ENCODE measurements around the gene SHLD1.
A peak's percentile ranks its signal among the peaks of the same experiment; 100 is the strongest.
"Not testable (repeated sequence)": the region's sequence is repeated elsewhere in the genome, so short reads cannot be mapped to it uniquely, and the experiment has no call there.

SHLD1 gene

GRCh38 chr20:5749952-5750779 is at the start of gene SHLD1:
TSS of gene SHLD1 (plus strand) at chr20:5750401. CDS start at chr20:5772866, 22,465 bp downstream.
- peak; percentile 82 to 92 for DNase-seq

- not testable (repeated sequence) for DNase-seq
Observed at GRCh38 chr20:5702339-5702738, 47.9 kb upstream of the SHLD1 start.

- no peak for DNase-seq
Observed at GRCh38 chr20:5703681-5704101, 46.5 kb upstream of the SHLD1 start.

- no peak for DNase-seq
Observed at GRCh38 chr20:5705827-5706226, 44.4 kb upstream of the SHLD1 start.

- no peak for DNase-seq
Observed at GRCh38 chr20:5706797-5707196, 43.4 kb upstream of the SHLD1 start.

GRCh38 chr20:5710551-5710950 is 39.6 kb upstream of the SHLD1 start:
- no peak for DNase-seq

GRCh38 chr20:5714261-5715041 is 35.8 kb upstream of the SHLD1 start:
- DNase-seq = no peak

GRCh38 chr20:5715071-5715841 is 34.9 kb upstream of the SHLD1 start:
- no peak for DNase-seq

- no peak for DNase-seq
Observed at GRCh38 chr20:5716953-5717352, 33.2 kb upstream of the SHLD1 start.

GRCh38 chr20:5718896-5719595 is 31.2 kb upstream of the SHLD1 start:
- no peak for DNase-seq

- no peak for DNase-seq
Observed at GRCh38 chr20:5719861-5720403, 30.3 kb upstream of the SHLD1 start.

- DNase-seq = no peak
Observed at GRCh38 chr20:5720696-5721095, 29.5 kb upstream of the SHLD1 start.

- not testable (repeated sequence) for DNase-seq
Observed at GRCh38 chr20:5721356-5721755, 28.8 kb upstream of the SHLD1 start.

GRCh38 chr20:5722927-5723326 is 27.3 kb upstream of the SHLD1 start:
- no peak for DNase-seq

- not testable (repeated sequence) for DNase-seq
Observed at GRCh38 chr20:5725183-5725463, 25.1 kb upstream of the SHLD1 start.

- no peak for DNase-seq
Observed at GRCh38 chr20:5727018-5727515, 23.1 kb upstream of the SHLD1 start.

- DNase-seq = no peak
Observed at GRCh38 chr20:5729348-5729747, 20.9 kb upstream of the SHLD1 start.

GRCh38 chr20:5730131-5730530 is 20.1 kb upstream of the SHLD1 start:
- no peak for DNase-seq

GRCh38 chr20:5731753-5732366 is 18.3 kb upstream of the SHLD1 start:
- no peak for DNase-seq

GRCh38 chr20:5734602-5735001 is 15.6 kb upstream of the SHLD1 start:
- no peak for DNase-seq

- no peak for DNase-seq
Observed at GRCh38 chr20:5735845-5736510, 14.2 kb upstream of the SHLD1 start.

Measured in inflammatory macrophage treated with lipopolysaccharide for 1 hour (primary cell).